Measurements from ENCODE around the gene KIF9.
"Not testable (repeated sequence)": the region's sequence is repeated elsewhere in the genome, so short reads cannot be mapped to it uniquely, and the experiment has no call there.

The KIF9 gene

GRCh38 chr3:47294392-47294791, 11.8 kb upstream of the KIF9 start:
- no peak for DNase-seq (ENCODE audit: low spot score)

GRCh38 chr3:47293822-47294221, 11.2 kb upstream of the KIF9 start:
- no peak for DNase-seq (ENCODE audit: low spot score)

GRCh38 chr3:47291754-47292420, 9.3 kb upstream of the KIF9 start:
- not testable (repeated sequence) for DNase-seq (ENCODE audit: low spot score)

- DNase-seq (ENCODE audit: low spot score), result no peak
Measured at GRCh38 chr3:47291158-47291753, 8.7 kb upstream of the KIF9 start.

- DNase-seq (ENCODE audit: low spot score), result no peak
Measured at GRCh38 chr3:47288966-47289910, 6.6 kb upstream of the KIF9 start.

- peak; percentile 31 for DNase-seq (ENCODE audit: low spot score)
Measured at GRCh38 chr3:47283591-47284364, 1.2 kb upstream of the KIF9 start.

GRCh38 chr3:47283193-47283537, 566 bp upstream of the KIF9 start:
- no peak for DNase-seq (ENCODE audit: low spot score)

- no peak for DNase-seq (ENCODE audit: low spot score)
Measured at GRCh38 chr3:47280519-47280918, 2.1 kb downstream of the KIF9 start.

GRCh38 chr3:47276558-47276957, 6.0 kb downstream of the KIF9 start:
- no peak for DNase-seq (ENCODE audit: low spot score)

GRCh38 chr3:47274652-47275051, 7.9 kb downstream of the KIF9 start:
- DNase-seq (ENCODE audit: low spot score), result no peak

GRCh38 chr3:47273564-47273963, 9.0 kb downstream of the KIF9 start:
- DNase-seq (ENCODE audit: low spot score), result peak; percentile 43

GRCh38 chr3:47270526-47270925, 12.1 kb downstream of the KIF9 start:
- no peak for DNase-seq (ENCODE audit: low spot score)

GRCh38 chr3:47267490-47267824, 15.1 kb downstream of the KIF9 start:
- no peak for DNase-seq (ENCODE audit: low spot score)

GRCh38 chr3:47266709-47267489, 15.7 kb downstream of the KIF9 start:
- DNase-seq (ENCODE audit: low spot score), result no peak

- DNase-seq (ENCODE audit: low spot score), result no peak
Measured at GRCh38 chr3:47265725-47266428, 16.7 kb downstream of the KIF9 start.

GRCh38 chr3:47265008-47265407, 17.6 kb downstream of the KIF9 start:
- DNase-seq (ENCODE audit: low spot score), result no peak

GRCh38 chr3:47261301-47261700, 21.3 kb downstream of the KIF9 start:
- DNase-seq (ENCODE audit: low spot score), result no peak

GRCh38 chr3:47260605-47261004, 22.0 kb downstream of the KIF9 start:
- no peak for DNase-seq (ENCODE audit: low spot score)

- no peak for DNase-seq (ENCODE audit: low spot score)
Measured at GRCh38 chr3:47259114-47259513, 23.5 kb downstream of the KIF9 start.

GRCh38 chr3:47256331-47256730, 26.3 kb downstream of the KIF9 start:
- not testable (repeated sequence) for DNase-seq (ENCODE audit: low spot score)

GRCh38 chr3:47251689-47252088, 30.9 kb downstream of the KIF9 start:
- no peak for DNase-seq (ENCODE audit: low spot score)

All from iPS-NIHi11 (cell line).